A673 (cell line): ENCODE measurements around the gene ZFAND2A.

Experiments used
- EZH2 ChIP-seq: fragments of 200-600 bp; sonication (generic); IDR thresholded peaks from 2 replicates; pipeline ENCODE4 v1.6.1; 2017; ENCODE audit warnings: borderline replicate concordance, low read depth, mild to moderate bottlenecking, mixed read lengths, antibody characterized with exemption, low read length; ENCODE audit not compliant: poor library complexity, severe bottlenecking
- TF ChIP-seq, protein P1 (sequence below): fragments of 300-800, 200-600 bp; sonication (generic); conservative IDR thresholded peaks from 2 replicates; pipeline ENCODE4 v1.5.1; 2017; ENCODE audit warnings: low read depth, mild to moderate bottlenecking, antibody characterized with exemption, low read length, moderate library complexity, mixed read lengths

DNA sequence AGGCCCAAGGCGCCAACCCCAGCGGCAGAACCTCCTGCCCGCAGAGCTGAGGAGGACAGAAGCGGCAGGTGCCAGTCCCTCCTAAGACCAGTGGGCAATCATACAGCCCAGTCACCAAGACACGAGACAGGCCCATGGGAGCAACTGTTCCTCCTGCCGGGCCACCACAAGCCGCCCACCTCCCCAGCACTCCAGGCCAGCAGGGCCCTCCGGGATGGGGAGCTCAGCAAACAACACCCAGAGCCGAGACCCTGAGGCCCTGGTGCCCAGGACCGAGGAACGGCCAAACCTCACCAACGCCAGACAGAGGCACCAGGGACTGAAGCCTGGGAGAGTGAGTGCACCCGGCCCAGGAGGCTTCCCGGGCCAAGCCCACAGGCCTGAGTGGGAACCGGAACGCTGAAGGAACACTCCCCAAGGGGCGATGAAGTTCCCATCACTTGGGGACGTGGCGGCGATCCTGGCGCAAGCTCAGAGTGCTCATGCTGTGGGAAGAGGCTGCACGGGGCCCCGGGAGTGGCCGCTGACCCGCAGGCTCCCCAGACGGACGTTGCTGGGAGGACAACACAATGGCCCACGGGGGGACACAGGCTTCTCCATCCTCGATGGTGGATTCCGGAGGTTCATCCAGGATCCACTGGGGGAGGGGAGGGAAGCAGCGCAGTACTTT is 37.0 kb downstream of the ZFAND2A start:
- TF ChIP-seq, protein P1, sequence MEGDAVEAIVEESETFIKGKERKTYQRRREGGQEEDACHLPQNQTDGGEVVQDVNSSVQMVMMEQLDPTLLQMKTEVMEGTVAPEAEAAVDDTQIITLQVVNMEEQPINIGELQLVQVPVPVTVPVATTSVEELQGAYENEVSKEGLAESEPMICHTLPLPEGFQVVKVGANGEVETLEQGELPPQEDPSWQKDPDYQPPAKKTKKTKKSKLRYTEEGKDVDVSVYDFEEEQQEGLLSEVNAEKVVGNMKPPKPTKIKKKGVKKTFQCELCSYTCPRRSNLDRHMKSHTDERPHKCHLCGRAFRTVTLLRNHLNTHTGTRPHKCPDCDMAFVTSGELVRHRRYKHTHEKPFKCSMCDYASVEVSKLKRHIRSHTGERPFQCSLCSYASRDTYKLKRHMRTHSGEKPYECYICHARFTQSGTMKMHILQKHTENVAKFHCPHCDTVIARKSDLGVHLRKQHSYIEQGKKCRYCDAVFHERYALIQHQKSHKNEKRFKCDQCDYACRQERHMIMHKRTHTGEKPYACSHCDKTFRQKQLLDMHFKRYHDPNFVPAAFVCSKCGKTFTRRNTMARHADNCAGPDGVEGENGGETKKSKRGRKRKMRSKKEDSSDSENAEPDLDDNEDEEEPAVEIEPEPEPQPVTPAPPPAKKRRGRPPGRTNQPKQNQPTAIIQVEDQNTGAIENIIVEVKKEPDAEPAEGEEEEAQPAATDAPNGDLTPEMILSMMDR, result no peak
- TF ChIP-seq EZH2, result no peak
